Peyer's patch (tissue), 4 donors: ENCODE measurements around the gene VAV2.

Source experiments
- CTCF ChIP-seq, 6 experiments: fragments of 450-650 bp in 4 of 6; fragments of 200-600 bp in 2 of 6; sonication (generic) in 1 of 6; IDR thresholded peaks; one replicate each; pipeline ENCODE4 v1.5.1; 2017 to 2019; ENCODE audit warnings: antibody characterized with exemption in 6 of 6, mild to moderate bottlenecking in 3 of 6, moderate library complexity in 1 of 6
- POLR2A ChIP-seq, 2 donors: fragments of 450-650 bp; IDR thresholded peaks; one replicate each; pipeline ENCODE4 v1.5.1; 2017; ENCODE audit warnings: antibody characterized with exemption in 2 of 2, mild to moderate bottlenecking in 2 of 2, moderate library complexity in 2 of 2

- TF ChIP-seq POLR2A (IDR thresholded peaks at IDR 0.05), result no peak
- no peak for TF ChIP-seq CTCF (IDR thresholded peaks at IDR 0.05)
These were observed 219.5 kb downstream of the VAV2 start for GRCh38 chr9:133772581-133772980.
